Fibroblast of mammary gland (primary cell): Measurements from ENCODE around the gene VASN.

ENCODE experiments used
- DNase-seq: peaks from one replicate; pipeline ENCODE4 v3.0.0-alpha.2; 2010; ENCODE audit warnings: low read depth
- H3K4me3 ChIP-seq: 2 replicates; pipeline ENCODE4 v1.5.1; 2011; ENCODE audit warnings: low read depth, mild to moderate bottlenecking, low read length, moderate library complexity; ENCODE audit not compliant: control insufficient read depth
- TF ChIP-seq, protein P1 (sequence below): conservative IDR thresholded peaks from 2 replicates; pipeline ENCODE4 v1.5.1; 2011; ENCODE audit warnings: low read depth, low read length, inconsistent platforms; ENCODE audit not compliant: control insufficient read depth, insufficient read depth

VASN gene

DNA sequence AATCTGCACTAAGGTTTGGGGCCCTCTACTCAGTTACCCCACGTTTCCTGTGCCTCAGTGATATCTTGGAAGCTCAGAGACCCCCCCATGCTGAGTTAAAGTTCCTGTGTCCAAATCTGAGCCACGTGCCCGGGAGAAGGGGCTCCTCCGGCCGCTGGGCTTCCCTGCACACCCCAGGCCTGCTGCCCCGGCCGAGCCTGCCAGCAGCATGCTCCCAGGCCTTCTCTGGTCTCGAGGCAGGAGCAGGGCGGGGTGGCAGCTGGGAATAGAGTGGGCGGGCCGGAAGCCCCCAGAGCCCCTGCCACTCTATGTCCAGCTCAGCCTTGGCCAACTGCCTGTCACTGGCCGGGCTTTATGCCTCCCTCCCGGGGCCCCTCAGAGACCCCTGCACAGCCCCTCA lies 5.6 kb upstream of the VASN start:
- no peak for DNase-seq

DNA sequence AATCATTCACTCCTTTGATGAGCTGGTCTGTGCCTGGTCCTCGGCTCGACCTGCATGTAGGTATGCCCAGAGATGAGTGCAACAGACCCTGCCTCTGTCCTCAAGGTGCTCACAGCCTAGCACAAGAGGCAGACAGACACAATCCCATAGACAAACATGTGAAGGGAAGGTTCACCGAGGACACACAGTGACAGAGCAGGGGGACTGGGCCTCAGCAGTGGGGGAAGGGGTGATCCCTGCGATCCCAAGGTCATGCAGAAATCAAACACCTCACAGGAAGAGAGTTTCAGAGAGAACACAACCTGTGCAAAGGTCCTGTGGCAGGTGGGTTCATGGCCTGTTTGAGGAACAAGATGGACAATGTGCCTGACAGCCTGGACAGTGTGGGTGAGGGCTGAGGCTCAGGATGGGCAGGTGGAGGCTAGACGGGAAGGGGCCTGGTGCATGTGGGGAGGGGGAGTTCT lies 4.2 kb upstream of the VASN start:
- DNase-seq = no peak
- H3K4me3 ChIP-seq = no peak overlapping the region

More for the DNA sequence above, 5.6 kb upstream of the VASN start:
- TF ChIP-seq, protein P1, sequence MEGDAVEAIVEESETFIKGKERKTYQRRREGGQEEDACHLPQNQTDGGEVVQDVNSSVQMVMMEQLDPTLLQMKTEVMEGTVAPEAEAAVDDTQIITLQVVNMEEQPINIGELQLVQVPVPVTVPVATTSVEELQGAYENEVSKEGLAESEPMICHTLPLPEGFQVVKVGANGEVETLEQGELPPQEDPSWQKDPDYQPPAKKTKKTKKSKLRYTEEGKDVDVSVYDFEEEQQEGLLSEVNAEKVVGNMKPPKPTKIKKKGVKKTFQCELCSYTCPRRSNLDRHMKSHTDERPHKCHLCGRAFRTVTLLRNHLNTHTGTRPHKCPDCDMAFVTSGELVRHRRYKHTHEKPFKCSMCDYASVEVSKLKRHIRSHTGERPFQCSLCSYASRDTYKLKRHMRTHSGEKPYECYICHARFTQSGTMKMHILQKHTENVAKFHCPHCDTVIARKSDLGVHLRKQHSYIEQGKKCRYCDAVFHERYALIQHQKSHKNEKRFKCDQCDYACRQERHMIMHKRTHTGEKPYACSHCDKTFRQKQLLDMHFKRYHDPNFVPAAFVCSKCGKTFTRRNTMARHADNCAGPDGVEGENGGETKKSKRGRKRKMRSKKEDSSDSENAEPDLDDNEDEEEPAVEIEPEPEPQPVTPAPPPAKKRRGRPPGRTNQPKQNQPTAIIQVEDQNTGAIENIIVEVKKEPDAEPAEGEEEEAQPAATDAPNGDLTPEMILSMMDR = no peak
- no peak overlapping the region for H3K4me3 ChIP-seq

GRCh38 chr16:4369007-4369733 lies 2.5 kb upstream of the VASN start:
- DNase-seq = peak; percentile 48
- H3K4me3 ChIP-seq = no peak overlapping the region
- TF ChIP-seq, protein P1 = no peak

More for the DNA sequence above, 4.2 kb upstream of the VASN start:
- TF ChIP-seq, protein P1 = no peak

DNA sequence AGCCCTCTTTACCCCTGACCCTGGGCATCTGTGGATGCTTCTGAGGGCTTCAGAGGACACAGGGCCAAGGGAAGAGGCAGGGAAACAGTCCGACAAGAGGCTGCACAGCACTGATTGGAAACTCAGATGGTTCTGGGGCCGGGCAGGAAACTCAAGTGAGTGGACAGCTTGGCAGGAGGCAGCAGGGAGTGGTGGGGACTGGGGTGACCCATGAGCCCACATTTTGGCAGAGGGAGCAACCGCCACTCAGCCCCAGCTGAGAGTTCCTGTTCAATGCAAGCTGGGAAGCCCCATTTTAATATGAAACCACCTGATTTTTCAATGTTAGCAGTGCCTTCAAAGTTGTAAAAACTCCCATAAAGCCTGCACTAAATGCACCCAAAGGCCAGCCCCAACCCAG lies 1.5 kb upstream of the VASN start:
- no peak for DNase-seq
- H3K4me3 ChIP-seq = no peak overlapping the region
- TF ChIP-seq, protein P1 = no peak

- DNase-seq = peak; percentile 78
- H3K4me3 ChIP-seq = no peak overlapping the region
- TF ChIP-seq, protein P1 = no peak
Measured at GRCh38 chr16:4370570-4371356, 885 bp upstream of the VASN start.

DNA sequence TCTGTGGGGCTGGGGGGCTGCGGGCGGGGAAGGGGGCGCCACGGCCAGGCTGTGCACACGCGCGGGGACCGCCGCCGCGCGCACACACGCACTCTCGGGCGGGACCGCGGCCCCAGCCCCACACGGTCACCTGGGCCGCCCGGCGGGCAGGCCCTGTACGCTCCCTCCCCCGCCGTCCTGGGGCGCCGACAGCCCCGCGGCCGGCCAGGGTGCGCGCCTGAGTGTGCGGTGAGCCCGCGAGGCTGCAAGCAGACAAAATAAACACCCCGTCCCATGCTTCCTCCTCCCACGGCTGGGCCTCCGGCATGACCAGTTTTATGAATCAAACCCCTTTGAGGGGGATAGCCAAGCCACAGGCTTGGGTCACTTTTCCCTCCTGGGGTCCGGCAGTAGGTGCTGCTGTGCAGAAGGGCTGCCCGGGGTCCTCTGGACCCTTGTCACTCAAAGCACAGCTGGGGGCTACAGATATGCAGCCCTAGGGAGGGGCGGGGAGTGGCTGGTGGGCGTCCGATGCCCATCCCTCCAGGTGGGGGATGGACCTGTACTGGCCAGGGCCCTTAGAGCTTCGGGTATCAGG lies 441 bp downstream of the VASN start:
- H3K4me3 ChIP-seq = peak overlapping the region; percentile 89
- DNase-seq = no peak
- TF ChIP-seq, protein P1 = no peak
